Fibroblast of skin of left quadriceps (primary cell): ENCODE results near the gene MOV10L1.
A peak's percentile ranks its signal among the peaks of the same experiment; 100 is the strongest.

Experiments used
- DNase-seq, 2 experiments: peaks; one replicate each; pipeline ENCODE4 v3.0.0-alpha.2; 2013; ENCODE audit warnings: low read depth in 2 of 2

The MOV10L1 gene

DNA sequence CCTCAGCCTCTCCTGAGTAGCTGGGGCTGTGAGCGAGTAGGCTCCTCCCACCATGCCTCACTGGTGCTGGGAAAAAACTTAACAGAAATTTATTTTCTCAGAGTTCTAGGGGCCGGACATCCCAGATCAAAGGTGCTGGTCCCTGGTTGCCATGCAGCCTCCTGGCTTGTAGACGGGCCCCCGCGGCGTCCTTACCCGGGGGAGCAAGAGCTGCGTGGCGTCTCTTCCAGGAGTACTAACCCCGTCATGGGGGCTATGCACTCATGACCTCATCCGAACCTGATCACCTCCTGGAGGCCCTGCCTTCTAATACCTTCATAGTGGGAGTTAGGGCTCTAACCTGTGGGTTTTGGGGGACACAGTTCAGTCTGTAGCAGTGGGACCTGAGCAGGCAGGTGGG is 98.5 kb downstream of the MOV10L1 start:
- no peak for DNase-seq

DNA sequence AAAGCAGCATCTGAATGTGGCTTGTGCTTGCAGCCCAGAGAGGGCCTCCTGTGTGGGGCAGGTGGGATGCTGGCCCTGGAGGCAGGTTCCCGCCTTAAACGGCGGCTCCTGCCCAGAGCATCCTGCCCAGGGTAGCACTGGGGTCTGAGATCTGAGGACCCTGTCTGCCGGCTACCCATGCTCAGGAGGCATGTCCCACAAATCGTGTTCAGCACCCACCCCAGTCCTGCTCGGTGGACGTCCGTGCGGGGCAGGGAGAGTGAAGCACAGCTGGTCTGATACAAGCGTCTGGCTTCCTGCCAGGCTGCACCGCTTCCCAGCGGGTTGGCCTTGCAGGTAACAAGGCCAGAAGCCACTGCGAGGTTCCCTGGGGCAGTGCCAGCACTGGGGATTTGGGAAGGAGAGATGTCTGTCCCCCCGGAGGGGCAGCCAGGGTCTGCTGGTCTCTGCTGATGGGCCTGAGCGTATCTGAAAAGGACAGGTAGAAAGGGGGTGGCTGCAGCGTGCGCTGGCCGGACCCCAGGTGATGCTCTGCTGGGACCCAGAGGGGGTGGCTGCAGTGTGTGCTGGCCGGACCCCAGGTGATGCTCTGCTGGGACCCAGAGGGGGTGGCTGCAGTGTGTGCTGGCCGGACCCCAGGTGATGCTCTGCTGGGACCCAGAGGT is 99.5 kb downstream of the MOV10L1 start:
- no peak for DNase-seq

GRCh38 chr22:50189849-50190181 is 100.0 kb downstream of the MOV10L1 start:
- no peak for DNase-seq

GRCh38 chr22:50190182-50190940 is 100.6 kb downstream of the MOV10L1 start:
- no peak for DNase-seq

DNA sequence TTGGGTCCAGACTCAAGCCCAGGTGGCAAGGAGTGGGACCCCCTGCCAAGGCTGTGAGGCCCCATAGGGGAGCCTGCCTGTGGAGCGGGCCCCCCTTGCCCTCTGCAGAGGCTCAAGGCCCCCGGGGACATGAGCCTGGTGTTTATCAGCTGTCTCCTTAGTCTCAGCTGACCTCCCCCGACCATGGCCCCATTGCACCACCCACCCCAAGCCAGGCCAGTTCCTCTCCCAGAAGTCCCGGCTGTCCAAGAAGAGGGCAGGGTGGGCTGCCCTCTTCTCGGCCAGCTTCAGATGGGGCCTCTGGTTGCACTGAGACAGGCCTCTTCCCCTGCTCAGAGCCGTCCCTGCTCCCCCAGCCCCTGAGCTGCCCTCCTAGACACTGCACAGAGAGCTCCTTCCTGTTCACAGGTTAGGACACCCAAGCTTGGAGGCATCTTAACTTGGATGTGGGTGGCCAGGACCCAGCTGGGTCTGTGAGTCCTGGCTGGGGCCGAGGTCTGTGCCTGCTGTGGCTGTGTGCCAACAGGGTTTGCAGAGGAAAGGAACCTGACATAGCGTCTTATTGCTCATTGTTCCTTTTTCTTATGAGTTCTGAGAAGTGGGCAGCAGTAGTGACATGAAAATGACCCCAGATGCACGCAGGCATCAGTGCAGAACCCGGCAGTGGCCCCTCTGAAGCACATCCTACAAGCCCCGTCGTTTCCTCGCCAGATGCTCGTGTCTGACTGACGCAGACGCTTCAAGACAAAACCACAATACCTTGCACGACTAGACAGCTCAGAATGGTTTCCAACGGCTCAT is 101.3 kb downstream of the MOV10L1 start:
- DNase-seq = no peak

DNA sequence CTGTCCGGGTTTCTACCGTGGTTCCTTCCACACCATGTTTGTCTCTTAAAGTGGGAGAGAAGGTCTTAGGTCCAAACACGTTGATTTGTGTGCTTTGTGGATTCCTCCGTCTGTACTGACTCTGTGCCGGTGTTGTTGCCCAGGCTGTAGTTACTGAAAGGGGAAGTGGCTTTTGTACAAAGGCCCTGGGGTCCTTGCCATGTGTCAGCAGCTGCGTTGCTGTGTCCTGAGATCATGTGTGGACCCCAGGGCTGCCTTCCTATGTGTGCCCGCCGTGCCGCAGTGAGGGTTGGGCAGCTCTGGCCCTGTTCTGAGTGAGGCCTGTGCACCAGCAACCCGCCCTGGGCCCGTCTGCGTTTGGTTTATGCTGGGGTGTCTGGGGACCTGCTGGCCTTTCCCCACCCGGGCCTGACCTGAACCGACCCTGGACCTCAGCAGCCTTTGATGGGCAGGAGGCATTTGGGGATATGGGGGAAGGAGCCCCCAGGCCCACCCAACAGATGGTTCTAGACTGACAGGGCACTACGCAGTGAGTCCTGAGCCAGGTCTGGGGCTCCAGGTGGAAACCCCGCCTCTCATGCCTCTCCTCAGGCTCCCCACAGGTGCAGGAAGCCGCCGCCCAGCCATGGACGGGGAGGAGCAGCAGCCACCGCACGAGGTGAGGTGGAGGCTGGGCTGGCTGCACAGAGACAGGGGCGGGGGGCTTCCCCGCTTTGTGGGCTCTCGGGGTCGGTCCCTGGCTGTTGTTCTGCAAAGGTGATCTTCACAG is 102.8 kb downstream of the MOV10L1 start:
- DNase-seq = no peak

GRCh38 chr22:50193621-50194020 is 103.8 kb downstream of the MOV10L1 start:
- no peak for DNase-seq

DNA sequence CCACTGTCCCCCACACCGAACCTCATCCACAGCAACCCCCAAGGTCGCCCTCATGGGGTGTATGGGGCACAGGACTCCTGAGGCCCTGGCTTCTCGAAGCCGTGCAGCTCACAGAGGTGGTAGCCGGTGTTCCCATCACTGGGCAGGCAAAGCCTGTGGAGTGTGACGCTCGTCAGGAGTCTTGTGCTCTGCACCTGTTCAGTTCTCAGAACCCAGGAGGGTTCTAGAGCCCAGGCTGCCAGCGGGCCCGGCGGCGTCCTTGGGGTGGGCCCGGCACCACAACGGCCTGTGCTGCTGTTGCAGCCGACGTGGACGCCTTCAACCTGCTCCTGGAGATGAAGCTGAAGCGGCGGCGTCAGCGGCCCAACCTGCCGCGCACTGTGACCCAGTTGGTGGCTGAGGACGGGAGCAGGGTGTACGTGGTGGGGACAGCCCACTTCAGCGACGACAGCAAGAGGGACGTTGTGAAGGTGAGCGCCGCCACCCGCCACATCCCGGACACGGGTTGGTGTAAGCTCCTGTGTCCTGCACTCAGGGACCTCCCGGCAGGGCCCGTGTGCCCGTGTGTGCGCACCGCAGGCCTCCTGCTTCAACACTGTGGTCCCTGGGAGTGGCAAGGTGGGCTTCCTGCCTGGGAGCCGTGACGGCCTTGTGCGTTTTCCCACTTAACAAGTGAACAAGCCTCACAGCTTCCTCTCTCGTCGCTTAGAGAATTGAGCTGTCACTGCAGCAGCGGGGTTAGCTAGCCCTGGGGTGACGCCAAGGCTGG is 104.4 kb downstream of the MOV10L1 start:
- DNase-seq = no peak

DNA sequence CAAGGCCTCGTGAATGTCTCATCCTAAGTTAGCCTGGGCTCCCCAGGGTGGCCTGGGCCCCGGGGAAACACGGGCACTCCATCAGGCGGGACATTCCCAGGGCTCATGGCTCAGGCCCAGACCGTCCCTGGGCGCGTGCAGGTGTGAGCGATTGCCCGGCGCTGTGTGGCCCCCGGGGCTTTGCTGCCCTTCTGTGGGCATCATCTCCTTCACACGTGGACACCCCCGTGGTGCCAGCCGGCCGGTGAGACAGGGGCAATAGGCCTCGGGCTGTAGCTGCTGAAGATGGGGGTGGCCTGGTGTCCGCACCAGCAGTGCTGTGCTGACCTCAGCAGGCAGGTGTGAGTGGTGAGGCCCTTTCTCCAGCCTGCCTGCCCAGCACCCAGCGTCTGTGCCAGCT is 106.5 kb downstream of the MOV10L1 start:
- no peak for DNase-seq

GRCh38 chr22:50197000-50197800 is 107.4 kb downstream of the MOV10L1 start:
- DNase-seq = no peak

GRCh38 chr22:50197856-50198623 is 108.2 kb downstream of the MOV10L1 start:
- no peak for DNase-seq

DNA sequence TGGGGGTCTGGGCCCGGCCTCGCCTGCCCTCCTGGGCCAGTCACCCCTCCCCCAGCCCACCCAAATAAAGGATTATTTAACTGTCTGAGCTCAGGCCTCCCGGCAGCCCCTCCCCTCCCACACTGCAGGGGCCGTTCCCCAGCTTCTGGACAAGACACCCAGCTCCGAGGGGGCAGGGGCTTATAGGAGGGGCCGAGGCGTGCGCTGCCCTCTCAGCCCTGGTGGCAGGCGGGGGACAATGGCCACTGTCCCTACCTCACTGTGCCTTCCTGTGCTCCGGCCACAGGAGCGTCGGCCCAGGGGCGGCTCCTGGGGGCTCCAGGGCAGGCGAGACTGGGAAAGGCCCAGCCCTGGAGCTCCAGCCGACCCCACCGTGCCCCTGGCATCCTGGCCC is 108.8 kb downstream of the MOV10L1 start:
- DNase-seq = no peak

GRCh38 chr22:50199251-50199721 is 109.5 kb downstream of the MOV10L1 start:
- DNase-seq = no peak

DNA sequence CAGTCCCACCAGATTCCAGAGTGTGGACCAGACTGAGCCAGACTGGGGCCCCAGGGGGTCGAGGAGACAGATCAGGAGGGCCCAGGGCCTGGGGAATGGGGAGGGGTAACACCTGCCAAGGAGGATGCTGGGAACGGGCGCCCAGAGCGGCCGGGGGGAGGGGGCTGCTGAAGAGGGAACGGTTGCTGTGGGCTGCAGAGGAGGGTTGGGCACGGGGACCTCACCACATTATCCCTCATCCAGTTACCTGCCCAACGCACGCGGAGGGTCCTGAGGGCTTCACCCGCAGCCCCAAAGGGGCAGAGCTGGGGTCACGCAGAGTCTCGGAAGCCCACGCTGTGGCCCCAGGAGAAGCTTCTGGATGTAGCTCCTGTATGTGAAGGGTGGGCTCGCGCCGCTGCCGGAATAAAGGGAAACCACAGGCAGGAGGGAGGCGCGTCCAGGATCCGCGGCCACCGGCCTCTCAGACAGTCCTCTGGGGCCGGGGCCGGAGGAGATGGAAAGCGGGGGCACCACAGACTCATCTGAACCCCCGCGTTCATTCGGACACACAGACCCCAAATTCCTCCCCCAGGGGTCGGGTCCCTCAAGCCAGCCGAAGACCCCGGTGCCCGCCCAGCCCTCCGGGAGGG is 110.1 kb downstream of the MOV10L1 start:
- DNase-seq = no peak

- peak; percentile 71 to 72 for DNase-seq
Measured at GRCh38 chr22:50200461-50201190, 110.8 kb downstream of the MOV10L1 start, which contains the start of gene SELENOO. Gene SELENOO (plus strand): TSS chr22:50201011. CDS start chr22:50201037, 26 bp downstream.

DNA sequence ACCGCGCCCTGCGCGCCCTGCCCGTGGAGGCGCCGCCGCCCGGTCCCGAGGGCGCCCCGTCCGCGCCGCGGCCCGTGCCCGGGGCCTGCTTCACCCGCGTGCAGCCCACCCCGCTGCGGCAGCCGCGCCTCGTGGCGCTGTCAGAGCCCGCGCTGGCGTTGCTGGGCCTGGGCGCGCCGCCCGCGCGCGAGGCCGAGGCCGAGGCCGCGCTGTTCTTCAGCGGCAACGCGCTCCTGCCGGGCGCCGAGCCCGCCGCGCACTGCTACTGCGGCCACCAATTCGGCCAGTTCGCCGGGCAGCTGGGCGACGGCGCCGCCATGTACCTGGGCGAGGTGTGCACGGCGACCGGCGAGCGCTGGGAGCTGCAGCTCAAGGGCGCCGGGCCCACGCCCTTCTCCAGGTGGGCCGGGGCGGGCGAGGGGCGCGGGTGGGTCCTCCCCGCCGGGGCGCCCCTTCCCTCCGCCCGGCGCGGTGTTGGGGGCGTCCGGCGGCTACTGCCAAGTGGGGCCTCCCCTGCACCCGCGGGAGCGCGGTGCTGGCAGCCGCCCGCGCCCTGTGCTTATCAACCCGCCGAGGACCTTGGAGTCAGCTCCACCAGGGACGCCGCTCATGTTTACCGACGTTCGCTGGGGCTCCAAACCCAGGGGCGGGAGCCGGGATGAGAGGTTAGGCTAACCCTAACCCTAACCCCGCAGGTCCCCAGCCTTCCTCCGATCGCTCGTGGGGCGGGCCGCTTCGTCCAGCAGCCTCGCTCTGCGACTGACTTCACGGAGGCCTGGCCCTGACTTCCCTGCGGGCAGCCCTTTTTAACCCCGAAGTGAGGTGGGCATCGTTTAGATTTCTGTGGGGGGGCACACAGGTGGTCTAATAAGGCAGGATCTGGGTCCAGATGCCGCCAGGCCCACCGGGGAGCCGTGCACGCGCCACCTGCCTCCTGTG is 111.7 kb downstream of the MOV10L1 start:
- DNase-seq = no peak

DNA sequence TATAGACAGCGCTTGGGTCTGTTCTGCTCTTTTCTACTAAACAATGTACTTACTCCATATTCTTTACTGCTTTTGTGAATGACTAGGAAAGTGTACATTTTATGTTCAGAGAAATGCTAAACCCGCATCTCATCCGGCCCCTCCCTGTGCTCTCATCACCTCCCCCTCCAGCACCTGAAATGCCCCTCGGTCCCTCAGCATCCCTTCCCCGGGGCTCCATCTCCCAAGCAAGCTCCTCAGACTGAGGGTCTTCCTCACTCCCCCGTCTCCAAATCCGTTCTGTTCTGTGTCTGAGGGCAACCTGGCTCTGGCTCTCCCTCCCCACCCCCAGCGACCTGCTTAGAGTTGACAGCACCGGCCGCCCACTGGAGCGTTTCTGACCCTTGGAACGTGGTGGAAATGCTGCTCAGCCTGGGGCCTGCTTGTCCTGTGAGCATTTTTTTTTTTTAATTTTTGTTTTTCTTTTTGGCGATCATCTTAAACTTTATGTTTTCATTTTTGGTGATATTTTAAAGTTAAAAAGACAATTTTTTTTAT is 112.4 kb downstream of the MOV10L1 start:
- no peak for DNase-seq
